ENCODE results near the gene UPP1.

The UPP1 gene

DNA sequence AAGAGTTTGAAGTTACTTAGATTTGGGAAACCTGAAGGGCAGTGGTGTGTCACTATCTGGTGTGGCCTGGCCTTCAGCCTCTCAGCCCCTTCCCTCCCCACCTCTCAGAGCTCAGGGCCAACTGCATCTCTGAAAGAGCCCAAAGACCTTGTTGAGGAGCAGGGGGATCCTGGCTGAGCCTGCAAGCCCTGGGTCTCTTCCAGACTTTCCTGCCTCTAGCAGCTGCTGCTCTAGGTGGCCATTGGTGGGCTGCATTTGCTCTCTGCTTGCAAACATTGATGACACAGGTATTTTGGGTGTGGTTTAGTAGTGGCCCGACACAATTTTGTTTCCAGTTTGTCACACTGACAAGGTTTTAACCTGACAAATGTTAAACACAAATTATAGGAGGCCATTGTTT lies 3.1 kb upstream of the UPP1 start:
- no peak overlapping the region for H2AK5ac ChIP-seq (ENCODE audit: low read length)
- H3K36me3 ChIP-seq (ENCODE audit: control insufficient read depth, insufficient read depth, low read length), result no peaks in the 10 kb centered on the region
- no peak overlapping the region for H3K27ac ChIP-seq (ENCODE audit: low read depth, low read length)
- H3K18ac ChIP-seq (ENCODE audit: low read length), result peak overlapping the region; percentile 24
- no peak overlapping the region for H4K5ac ChIP-seq (ENCODE audit: low read length)
- no peak overlapping the region for H3K23ac ChIP-seq (ENCODE audit: low read length)
- H4K8ac ChIP-seq (ENCODE audit: low read depth, low read length), result no peak overlapping the region
- no peak overlapping the region for H3K56ac ChIP-seq (ENCODE audit: low read length)
- H3K79me2 ChIP-seq (ENCODE audit: control insufficient read depth, insufficient read depth, low read length), result peaks cover 8% of the 10 kb centered on the region
- peak overlapping the region; percentile 23 for H2BK5ac ChIP-seq (ENCODE audit: low read length)
- no peak overlapping the region for H2BK15ac ChIP-seq (replicated peaks; ENCODE audit: low read depth)
- no peaks in the 10 kb centered on the region for H3K27me3 ChIP-seq (ENCODE audit: insufficient read depth, low read length, poor library complexity)
- peaks cover 4% of the 10 kb centered on the region for H3K4me1 ChIP-seq (ENCODE audit: control insufficient read depth, low read depth, low read length)
- H3K79me1 ChIP-seq (ENCODE audit: low read length), result peaks cover 5% of the 10 kb centered on the region
- DNase-seq, result no peak
- no peak overlapping the region for H3K4me3 ChIP-seq (ENCODE audit: low read length)
- no peak overlapping the region for H3K4me2 ChIP-seq (ENCODE audit: low read length)
- H2BK120ac ChIP-seq (ENCODE audit: low read depth, low read length), result no peak overlapping the region
- WGBS (ENCODE audit: extremely low coverage, insufficient coverage, low lambda C conversion rate), result no CpG with 5 or more reads among the region's 1 CpG
- no peak overlapping the region for H3K4ac ChIP-seq (ENCODE audit: low read depth, low read length)
- H3K9ac ChIP-seq (ENCODE audit: low read length), result no peak overlapping the region

DNA sequence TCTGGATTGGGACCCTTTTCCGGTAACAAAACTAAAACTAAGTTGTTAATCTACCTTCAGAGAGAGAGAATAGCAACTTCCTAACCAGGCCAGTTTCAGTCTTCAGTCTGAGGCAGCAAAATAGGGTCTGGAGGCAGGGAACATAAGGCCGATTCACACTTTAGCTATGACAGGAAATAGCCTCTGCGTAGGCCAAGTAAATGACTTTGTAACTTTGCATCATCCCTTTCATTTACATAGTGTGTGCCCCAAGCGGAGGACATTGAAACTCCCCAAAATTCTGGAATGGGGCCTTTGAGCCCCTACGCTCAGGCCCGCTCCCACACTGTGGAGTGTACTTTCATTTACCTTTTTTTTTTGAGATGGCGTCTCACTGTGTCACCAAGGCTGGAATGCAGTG lies 1.7 kb upstream of the UPP1 start:
- H2BK5ac ChIP-seq (ENCODE audit: low read length), result no peak overlapping the region
- peaks cover 8% of the 10 kb centered on the region for H3K79me2 ChIP-seq (ENCODE audit: control insufficient read depth, insufficient read depth, low read length)
- no peak overlapping the region for H3K4ac ChIP-seq (ENCODE audit: low read depth, low read length)
- peak overlapping the region; percentile 10 for H3K56ac ChIP-seq (ENCODE audit: low read length)
- peaks cover 9% of the 10 kb centered on the region for H3K79me1 ChIP-seq (ENCODE audit: low read length)
- H3K4me3 ChIP-seq (ENCODE audit: low read length), result no peak overlapping the region
- H3K4me2 ChIP-seq (ENCODE audit: low read length), result no peak overlapping the region
- H2AK5ac ChIP-seq (ENCODE audit: low read length), result no peak overlapping the region
- H3K4me1 ChIP-seq (ENCODE audit: control insufficient read depth, low read depth, low read length), result peaks cover 4% of the 10 kb centered on the region
- H3K27me3 ChIP-seq (ENCODE audit: insufficient read depth, low read length, poor library complexity), result no peaks in the 10 kb centered on the region
- peak; percentile 55 for DNase-seq
- no CpG with 5 or more reads among the region's 7 CpGs for WGBS (ENCODE audit: extremely low coverage, insufficient coverage, low lambda C conversion rate)
- no peak overlapping the region for H2BK15ac ChIP-seq (replicated peaks; ENCODE audit: low read depth)
- no peak overlapping the region for H4K5ac ChIP-seq (ENCODE audit: low read length)
- H4K8ac ChIP-seq (ENCODE audit: low read depth, low read length), result no peak overlapping the region
- peaks cover 1% of the 10 kb centered on the region for H3K36me3 ChIP-seq (ENCODE audit: control insufficient read depth, insufficient read depth, low read length)
- no peak overlapping the region for H3K23ac ChIP-seq (ENCODE audit: low read length)
- no peak overlapping the region for H2BK120ac ChIP-seq (ENCODE audit: low read depth, low read length)
- no peak overlapping the region for H3K9ac ChIP-seq (ENCODE audit: low read length)
- peak overlapping the region; percentile 9 for H3K18ac ChIP-seq (ENCODE audit: low read length)
- H3K27ac ChIP-seq (ENCODE audit: low read depth, low read length), result peak overlapping the region; percentile 62

DNA sequence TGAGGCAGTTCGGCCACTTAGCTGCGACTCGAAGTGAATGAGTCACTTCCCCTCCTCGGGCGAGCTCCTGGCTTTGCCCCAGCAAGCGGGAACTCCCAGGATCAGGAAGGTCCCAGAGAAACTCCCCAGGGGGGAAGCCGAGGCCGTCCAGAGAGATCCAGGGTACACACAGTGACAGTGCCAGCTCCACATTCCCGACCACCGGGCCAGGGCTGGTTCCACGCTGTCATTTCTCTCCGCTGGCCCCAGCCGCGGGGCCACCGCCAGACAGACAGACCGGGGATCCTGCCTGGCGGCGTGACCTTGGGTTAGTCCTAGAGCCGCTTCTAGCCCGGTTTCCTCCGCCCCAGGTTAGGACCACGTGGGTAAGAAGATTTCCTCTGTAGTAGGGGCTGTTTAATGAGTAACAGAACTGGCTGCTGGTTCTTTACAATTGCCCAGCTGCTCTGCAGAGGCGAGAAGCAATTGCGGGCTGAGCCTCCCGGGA lies 463 bp upstream of the UPP1 start:
- H3K23ac ChIP-seq (ENCODE audit: low read length), result no peak overlapping the region
- peak overlapping the region; percentile 39 for H3K4me3 ChIP-seq (ENCODE audit: low read length)
- peaks cover 3% of the 10 kb centered on the region for H3K36me3 ChIP-seq (ENCODE audit: control insufficient read depth, insufficient read depth, low read length)
- H3K79me2 ChIP-seq (ENCODE audit: control insufficient read depth, insufficient read depth, low read length), result peaks cover 8% of the 10 kb centered on the region
- H3K79me1 ChIP-seq (ENCODE audit: low read length), result peaks cover 9% of the 10 kb centered on the region
- peak overlapping the region; percentile 88 for H3K56ac ChIP-seq (ENCODE audit: low read length)
- H3K9ac ChIP-seq (ENCODE audit: low read length), result peak overlapping the region; percentile 78
- H2BK5ac ChIP-seq (ENCODE audit: low read length), result peak overlapping the region; percentile 47
- peak overlapping the region; percentile 97 for H3K27ac ChIP-seq (ENCODE audit: low read depth, low read length)
- peaks cover 4% of the 10 kb centered on the region for H3K4me1 ChIP-seq (ENCODE audit: control insufficient read depth, low read depth, low read length)
- H3K4ac ChIP-seq (ENCODE audit: low read depth, low read length), result no peak overlapping the region
- H3K4me2 ChIP-seq (ENCODE audit: low read length), result peak overlapping the region; percentile 55
- peak overlapping the region; percentile 97 for H3K18ac ChIP-seq (ENCODE audit: low read length)
- no peak overlapping the region for H4K5ac ChIP-seq (ENCODE audit: low read length)
- no peak overlapping the region for H2AK5ac ChIP-seq (ENCODE audit: low read length)
- no peaks in the 10 kb centered on the region for H3K27me3 ChIP-seq (ENCODE audit: insufficient read depth, low read length, poor library complexity)
- no CpG with 5 or more reads among the region's 25 CpGs for whole genome bisulfite sequencing (ENCODE audit: extremely low coverage, insufficient coverage, low lambda C conversion rate)
- peak; percentile 95 for DNase-seq
- no peak overlapping the region for H4K8ac ChIP-seq (ENCODE audit: low read depth, low read length)
- H2BK15ac ChIP-seq (replicated peaks; ENCODE audit: low read depth), result peak overlapping the region; percentile 4
- H2BK120ac ChIP-seq (ENCODE audit: low read depth, low read length), result peak overlapping the region; percentile 65

DNA sequence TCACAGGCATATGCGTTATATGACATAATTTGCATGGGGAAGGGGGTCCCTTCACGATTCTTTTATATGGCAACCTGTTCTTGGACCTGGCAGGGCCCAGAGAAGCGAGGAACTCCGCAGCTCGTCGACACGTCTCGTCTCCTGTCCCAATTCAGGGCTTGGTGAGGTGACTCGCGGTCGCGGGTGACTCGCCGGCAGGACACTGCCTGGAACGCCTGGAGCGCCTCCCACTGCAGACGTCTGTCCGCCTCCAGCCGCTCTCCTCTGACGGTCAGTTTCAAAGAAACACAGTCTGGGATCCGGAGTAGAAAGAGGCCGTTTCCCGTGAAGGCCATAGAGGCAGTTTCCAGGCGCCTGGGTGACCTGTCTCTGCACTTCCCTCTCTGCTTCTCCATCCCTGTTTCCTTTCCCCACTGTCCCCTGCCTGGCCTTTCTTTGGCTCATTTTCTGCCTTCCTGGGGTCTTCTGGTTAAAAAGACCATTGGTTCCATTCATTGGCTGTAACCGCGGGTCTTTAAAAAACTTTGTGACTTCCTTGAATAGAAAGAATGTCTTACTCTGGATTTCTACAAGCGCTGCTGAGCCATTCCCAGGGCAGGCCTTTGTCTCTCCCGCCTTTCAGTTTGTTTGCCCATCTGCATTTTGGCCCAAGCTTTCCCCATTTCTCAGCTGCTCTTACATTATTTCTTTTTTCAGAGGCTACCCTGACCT lies 1.2 kb downstream of the UPP1 start:
- Histone ChIP-seq H3K4ac (ENCODE audit: low read depth, low read length) (no peak overlapping the region), H3K4me3 (ENCODE audit: low read length) (peak overlapping the region; percentile 85), H3K79me2 (ENCODE audit: control insufficient read depth, insufficient read depth, low read length) (peaks cover 8% of the 10 kb centered on the region), H3K23ac (ENCODE audit: low read length) (no peak overlapping the region), H3K27ac (ENCODE audit: low read depth, low read length) (no peak overlapping the region), H2BK15ac (replicated peaks; ENCODE audit: low read depth) (no peak overlapping the region), H3K18ac (ENCODE audit: low read length) (no peak overlapping the region), H3K4me2 (ENCODE audit: low read length) (peak overlapping the region; percentile 78), H2BK5ac (ENCODE audit: low read length) (no peak overlapping the region), H4K8ac (ENCODE audit: low read depth, low read length) (no peak overlapping the region), H3K36me3 (ENCODE audit: control insufficient read depth, insufficient read depth, low read length) (peaks cover 5% of the 10 kb centered on the region), H2AK5ac (ENCODE audit: low read length) (no peak overlapping the region), H3K27me3 (ENCODE audit: insufficient read depth, low read length, poor library complexity) (no peaks in the 10 kb centered on the region), H4K5ac (ENCODE audit: low read length) (no peak overlapping the region), H2BK120ac (ENCODE audit: low read depth, low read length) (no peak overlapping the region), H3K9ac (ENCODE audit: low read length) (peak overlapping the region; percentile 81), H3K56ac (ENCODE audit: low read length) (peak overlapping the region; percentile 94), H3K79me1 (ENCODE audit: low read length) (peaks cover 9% of the 10 kb centered on the region), H3K4me1 (ENCODE audit: control insufficient read depth, low read depth, low read length) (peaks cover 4% of the 10 kb centered on the region)
- DNase-seq, result peak; percentile 48
- no CpG with 5 or more reads among the region's 28 CpGs for WGBS (ENCODE audit: extremely low coverage, insufficient coverage, low lambda C conversion rate)

DNA sequence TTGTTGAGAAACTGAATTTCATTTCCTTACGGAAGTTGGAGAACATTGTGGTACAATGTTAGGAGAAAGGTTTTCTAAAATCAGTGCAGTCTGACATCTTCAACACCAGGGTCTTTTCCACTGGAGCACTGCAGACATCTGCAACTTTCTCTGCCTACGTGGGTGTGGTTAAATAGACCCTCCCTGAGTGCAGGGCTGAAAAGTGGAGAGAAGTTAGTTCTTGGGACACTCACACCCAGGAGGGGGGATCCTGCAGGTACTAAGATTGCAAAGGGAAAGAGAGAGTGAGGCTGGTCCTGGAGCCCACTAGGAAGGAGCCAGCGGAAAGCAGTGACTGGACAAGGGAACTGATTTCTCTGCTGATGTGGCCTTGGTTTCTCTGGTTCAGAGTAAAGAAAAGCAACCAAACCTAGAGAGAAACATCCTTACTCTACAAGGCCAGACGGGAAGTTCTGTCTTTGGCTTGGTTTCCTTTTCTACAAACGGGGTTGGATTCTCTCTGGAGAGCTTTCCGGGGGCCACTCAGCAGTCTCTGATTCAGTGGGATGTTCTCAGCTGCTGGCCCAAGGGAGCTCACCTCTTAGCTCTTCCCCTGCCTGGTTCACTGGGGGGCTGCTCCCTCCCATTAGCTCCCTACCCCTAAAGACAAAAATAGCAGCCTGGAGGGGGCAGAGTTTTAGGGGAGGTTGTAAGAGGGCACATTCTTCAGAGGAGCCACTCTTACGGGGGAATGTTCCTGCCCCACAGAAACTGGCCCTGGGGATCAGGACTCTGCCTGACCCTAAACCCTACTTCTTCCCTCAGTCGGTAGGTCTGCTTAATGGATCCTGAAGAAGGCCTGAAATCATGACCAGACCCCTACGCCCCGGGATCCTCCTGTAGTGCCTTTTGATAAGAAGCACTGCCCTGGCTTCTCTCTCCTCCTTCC lies 2.7 kb downstream of the UPP1 start:
- no CpG with 5 or more reads among the region's 10 CpGs for WGBS (ENCODE audit: extremely low coverage, insufficient coverage, low lambda C conversion rate)
- Histone ChIP-seq H2BK15ac (replicated peaks; ENCODE audit: low read depth) (no peak overlapping the region), H4K8ac (ENCODE audit: low read depth, low read length) (no peak overlapping the region), H3K4me2 (ENCODE audit: low read length) (no peak overlapping the region), H3K4ac (ENCODE audit: low read depth, low read length) (no peak overlapping the region), H3K79me1 (ENCODE audit: low read length) (peaks cover 9% of the 10 kb centered on the region), H4K5ac (ENCODE audit: low read length) (no peak overlapping the region), H2AK5ac (ENCODE audit: low read length) (no peak overlapping the region), H3K4me1 (ENCODE audit: control insufficient read depth, low read depth, low read length) (peaks cover 4% of the 10 kb centered on the region), H2BK5ac (ENCODE audit: low read length) (no peak overlapping the region), H3K27me3 (ENCODE audit: insufficient read depth, low read length, poor library complexity) (no peaks in the 10 kb centered on the region), H2BK120ac (ENCODE audit: low read depth, low read length) (no peak overlapping the region), H3K18ac (ENCODE audit: low read length) (no peak overlapping the region), H3K36me3 (ENCODE audit: control insufficient read depth, insufficient read depth, low read length) (peaks cover 5% of the 10 kb centered on the region), H3K23ac (ENCODE audit: low read length) (peak overlapping the region; percentile 80), H3K27ac (ENCODE audit: low read depth, low read length) (no peak overlapping the region), H3K4me3 (ENCODE audit: low read length) (no peak overlapping the region), H3K79me2 (ENCODE audit: control insufficient read depth, insufficient read depth, low read length) (peaks cover 8% of the 10 kb centered on the region), H3K9ac (ENCODE audit: low read length) (peak overlapping the region; percentile 0), H3K56ac (ENCODE audit: low read length) (peak overlapping the region; percentile 31)
- no peak for DNase-seq

Data from mesendoderm (in vitro differentiated cells).